ENCODE data around the gene PFKP. TPM values are rescaled to one million over a fixed set of nuclear protein-coding genes. Genes with fewer than 3 reads are reported as not detected.

The PFKP gene
- total and polyA plus RNA-seq, 4 donors, result 15.1 to 49.8 (median 31.8) TPM

DNA sequence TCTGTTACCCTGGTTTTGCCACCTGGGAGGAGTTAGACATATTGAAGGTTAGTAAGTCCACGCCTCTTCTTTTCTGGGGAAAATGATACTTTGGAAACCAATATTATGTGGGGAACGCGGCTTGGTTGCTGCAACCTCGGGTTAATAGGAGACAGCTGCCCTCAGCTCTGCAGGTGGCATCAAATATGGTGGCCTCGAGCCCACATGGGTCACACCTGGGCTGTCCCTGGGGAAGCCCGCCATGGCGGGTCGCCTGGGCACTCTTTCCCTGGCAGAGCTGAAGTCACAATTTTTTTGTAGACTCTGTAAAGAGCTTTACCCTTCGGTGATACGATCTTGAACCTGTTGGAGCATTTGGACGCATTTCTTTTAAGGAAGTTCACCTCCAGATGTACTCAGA, 2.5 kb downstream of the PFKP start:
- WGBS, 2 donors, result 95 to 96% methylated on average over 11 of the region's 11 CpGs
- Histone ChIP-seq H3K9me3 (ENCODE audit: control insufficient read depth in 4 of 4, insufficient read depth in 3 of 4, low read length in 3 of 4) (no peaks in the 10 kb centered on the region), H3K27ac (ENCODE audit: low read depth in 1 of 2, low read length in 1 of 2) (peak overlapping the region in 1 of 2 donors; percentile 57), H3K4me3 (no peak overlapping the region), H3K9ac (ENCODE audit: insufficient read depth in 1 of 2, low read length in 2 of 2) (no peak overlapping the region), H3K27me3 (ENCODE audit: control insufficient read depth in 3 of 3, insufficient read depth in 3 of 3, low read length in 2 of 3) (peaks cover 0 to 30% (median 12%) of the 10 kb centered on the region in 3 donors), H3K36me3 (ENCODE audit: control insufficient read depth in 4 of 4, insufficient read depth in 4 of 4, low read length in 4 of 4) (peaks cover 0 to 2% (median 0%) of the 10 kb centered on the region in 4 donors), H3K4me1 (ENCODE audit: control insufficient read depth in 5 of 5, insufficient read depth in 5 of 5, low read length in 5 of 5) (peaks cover 0 to 15% (median 2%) of the 10 kb centered on the region in 5 donors)
- DNase-seq (no peak), ATAC-seq (ENCODE audit: insufficient read depth, low FRiP score) (no peak)
- TF ChIP-seq, protein P1, sequence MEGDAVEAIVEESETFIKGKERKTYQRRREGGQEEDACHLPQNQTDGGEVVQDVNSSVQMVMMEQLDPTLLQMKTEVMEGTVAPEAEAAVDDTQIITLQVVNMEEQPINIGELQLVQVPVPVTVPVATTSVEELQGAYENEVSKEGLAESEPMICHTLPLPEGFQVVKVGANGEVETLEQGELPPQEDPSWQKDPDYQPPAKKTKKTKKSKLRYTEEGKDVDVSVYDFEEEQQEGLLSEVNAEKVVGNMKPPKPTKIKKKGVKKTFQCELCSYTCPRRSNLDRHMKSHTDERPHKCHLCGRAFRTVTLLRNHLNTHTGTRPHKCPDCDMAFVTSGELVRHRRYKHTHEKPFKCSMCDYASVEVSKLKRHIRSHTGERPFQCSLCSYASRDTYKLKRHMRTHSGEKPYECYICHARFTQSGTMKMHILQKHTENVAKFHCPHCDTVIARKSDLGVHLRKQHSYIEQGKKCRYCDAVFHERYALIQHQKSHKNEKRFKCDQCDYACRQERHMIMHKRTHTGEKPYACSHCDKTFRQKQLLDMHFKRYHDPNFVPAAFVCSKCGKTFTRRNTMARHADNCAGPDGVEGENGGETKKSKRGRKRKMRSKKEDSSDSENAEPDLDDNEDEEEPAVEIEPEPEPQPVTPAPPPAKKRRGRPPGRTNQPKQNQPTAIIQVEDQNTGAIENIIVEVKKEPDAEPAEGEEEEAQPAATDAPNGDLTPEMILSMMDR (IDR thresholded peaks at IDR 0.05; ENCODE audit: control extremely low read depth, extremely low read depth), result no peak

DNA sequence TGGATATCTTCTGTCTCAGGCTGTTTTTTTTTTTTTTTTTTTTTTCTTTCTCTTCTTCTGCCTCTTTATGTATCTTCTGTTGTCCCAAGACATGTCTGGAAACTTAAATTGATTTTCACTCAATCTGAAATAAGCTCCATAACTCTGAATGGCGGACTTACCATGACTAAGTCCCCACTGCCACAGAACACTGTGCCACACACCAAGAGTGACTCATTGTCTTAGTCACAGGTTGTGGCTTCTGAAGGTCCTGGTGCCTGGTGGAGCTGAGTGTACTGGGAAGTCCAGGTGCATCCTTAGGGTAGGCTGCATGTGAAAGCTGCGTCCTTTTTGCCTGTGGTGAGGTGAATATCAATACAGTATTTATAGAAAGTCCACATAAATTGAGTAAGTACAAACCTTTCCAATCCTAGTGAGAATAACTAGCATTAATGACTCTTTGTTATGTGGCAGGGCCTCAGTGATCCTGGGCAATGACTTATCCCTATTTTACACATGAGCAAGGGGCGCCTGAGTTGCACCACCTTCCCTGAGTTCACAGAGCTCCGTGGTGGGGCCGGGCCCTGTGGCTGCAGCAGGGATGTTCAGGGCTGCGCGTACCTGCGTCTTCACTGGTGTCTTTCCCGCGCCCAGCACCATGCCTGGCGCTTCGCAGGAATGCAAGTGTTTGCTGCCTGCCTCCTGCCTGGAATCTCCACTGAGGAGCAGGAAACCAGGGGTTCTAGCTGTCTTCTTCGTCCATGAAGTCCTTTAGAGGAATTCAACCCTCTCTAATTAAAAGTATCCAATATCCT, 4.3 kb downstream of the PFKP start:
- peaks cover 0 to 11% (median 2%) of the 10 kb centered on the region in 5 donors for H3K4me1 ChIP-seq (ENCODE audit: control insufficient read depth in 5 of 5, insufficient read depth in 5 of 5, low read length in 5 of 5)
- peaks cover 0 to 2% (median under 1%) of the 10 kb centered on the region in 4 donors for H3K36me3 ChIP-seq (ENCODE audit: control insufficient read depth in 4 of 4, insufficient read depth in 4 of 4, low read length in 4 of 4)
- DNase-seq (no peak), ATAC-seq (ENCODE audit: insufficient read depth, low FRiP score) (no peak)
- H3K27me3 ChIP-seq (ENCODE audit: control insufficient read depth in 3 of 3, insufficient read depth in 3 of 3, low read length in 2 of 3), result peaks cover 0 to 15% (median 2%) of the 10 kb centered on the region in 3 donors
- TF ChIP-seq, protein P1 (IDR thresholded peaks at IDR 0.05; ENCODE audit: control extremely low read depth, extremely low read depth), result no peak
- 93% methylated on average over 13 of the region's 13 CpGs for WGBS, 2 donors
- H3K9me3 ChIP-seq (ENCODE audit: control insufficient read depth in 4 of 4, insufficient read depth in 3 of 4, low read length in 3 of 4), result no peaks in the 10 kb centered on the region
- peak overlapping the region in 1 of 2 donors; percentile 38 for H3K27ac ChIP-seq (ENCODE audit: low read depth in 1 of 2, low read length in 1 of 2)
- no peak overlapping the region for H3K4me3 ChIP-seq
- H3K9ac ChIP-seq (ENCODE audit: insufficient read depth in 1 of 2, low read length in 2 of 2), result no peak overlapping the region

DNA sequence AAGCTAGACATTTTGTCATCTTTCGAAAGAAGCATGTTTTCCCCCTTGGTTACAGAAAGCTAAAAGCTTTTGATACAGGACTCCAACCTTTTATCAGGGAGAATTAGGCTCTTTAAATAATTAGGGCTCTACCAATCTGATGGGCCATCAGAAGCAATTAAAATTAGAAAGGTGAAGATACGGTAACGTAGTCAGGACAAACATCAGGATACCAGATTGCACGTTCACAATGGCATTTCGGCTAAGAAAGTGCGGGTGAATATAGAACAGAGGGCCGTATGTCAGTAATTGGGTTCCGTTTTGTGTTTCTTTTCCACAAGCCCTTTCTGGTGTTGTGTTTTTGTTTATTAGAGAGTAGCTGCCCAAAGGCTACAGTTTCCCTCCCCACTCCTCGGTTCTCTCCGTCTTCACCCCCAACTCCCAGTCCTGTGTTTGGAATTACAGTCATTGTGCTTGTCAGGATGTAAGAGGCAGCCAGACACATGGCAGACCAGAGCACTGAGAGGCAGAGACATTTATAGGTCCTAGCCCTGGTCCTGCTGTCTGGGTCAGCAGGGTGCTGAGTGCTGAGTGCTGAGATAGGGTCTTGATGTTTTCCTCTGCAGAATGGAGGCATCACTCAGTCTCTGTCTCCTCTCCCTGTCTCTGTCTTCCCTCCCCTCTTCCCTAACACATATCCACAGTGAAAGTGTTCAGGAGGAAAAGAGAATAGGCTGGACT, 5.5 kb downstream of the PFKP start:
- no peak for DNase-seq
- TF ChIP-seq, protein P1 (IDR thresholded peaks at IDR 0.05; ENCODE audit: control extremely low read depth, extremely low read depth), result no peak
- no peaks in the 10 kb centered on the region for H3K9me3 ChIP-seq (ENCODE audit: control insufficient read depth in 4 of 4, insufficient read depth in 3 of 4, low read length in 3 of 4)

More for the DNA sequence above, 5.5 kb downstream of the PFKP start:
- H3K27me3 ChIP-seq (ENCODE audit: control insufficient read depth in 3 of 3, insufficient read depth in 3 of 3, low read length in 2 of 3), result peaks cover 0 to 12% (median 1%) of the 10 kb centered on the region in 3 donors
- H3K4me3 ChIP-seq, result no peak overlapping the region
- H3K27ac ChIP-seq (ENCODE audit: low read depth in 1 of 2, low read length in 1 of 2), result peak overlapping the region in 1 of 2 donors; percentile 24
- H3K36me3 ChIP-seq (ENCODE audit: control insufficient read depth in 4 of 4, insufficient read depth in 4 of 4, low read length in 4 of 4), result peaks cover 0 to 2% (median under 1%) of the 10 kb centered on the region in 4 donors
- peaks cover 0 to 8% (median 2%) of the 10 kb centered on the region in 5 donors for H3K4me1 ChIP-seq (ENCODE audit: control insufficient read depth in 5 of 5, insufficient read depth in 5 of 5, low read length in 5 of 5)
- 95 to 96% methylated on average over 10 of the region's 10 CpGs for WGBS, 2 donors
- no peak overlapping the region for H3K9ac ChIP-seq (ENCODE audit: insufficient read depth in 1 of 2, low read length in 2 of 2)
- ATAC-seq (ENCODE audit: insufficient read depth, low FRiP score), result no peak

All from lung (tissue), 12 donors.